HepG2 (cell line): ENCODE results near the gene FOCAD. TPM values are rescaled to one million over a fixed set of nuclear protein-coding genes. Genes with fewer than 3 reads are reported as not detected.

Experiments
- ATAC-seq: fragments of 200-7000 bp; cut with Tn5 transposase; 3 replicates; pipeline ENCODE4 v1.9.1; 2020; ENCODE audit warnings: mild to moderate bottlenecking, moderate library complexity
- BruUV-seq: library from RNA; stranded (reverse); fragments of 400-500 nt; replicated peaks from 2 replicates; lab custom pipeline; 2021; lab: Mats Ljungman, UMichigan
- CTCF ChIA-PET: fragments of 300-600 bp; formaldehyde crosslinking; extraction: SDS; loops from one replicate; lab custom pipeline; 2021; ENCODE audit warnings: low total read pairs, inconsistent platforms, low intra/inter-chr PET ratio; lab: Yijun Ruan, JAX
- POLR2A ChIA-PET: fragments of 350-600 bp; sonication (Branson Sonifier 250); formaldehyde crosslinking; loops from one replicate; lab custom pipeline; 2020; ENCODE audit warnings: antibody characterized with exemption, inconsistent platforms; lab: Yijun Ruan, JAX
- DNase-seq: peaks from one replicate; pipeline ENCODE4 v3.0.0-alpha.2; 2015; ENCODE audit warnings: low spot score
- FAIRE-seq: peaks from 3 replicates; lab custom pipeline; 2011; peaks lifted over from hg19 to GRCh38; lab: Jason Lieb, UNC
- H2AFZ ChIP-seq: one replicate; pipeline ENCODE4 v1.6.1; 2011; ENCODE audit warnings: low read length, inconsistent platforms
- H3K27ac ChIP-seq: fragments of 300-600 bp; 3 replicates; pipeline ENCODE4 v1.8.0; 2011; ENCODE audit warnings: mixed run types, mild to moderate bottlenecking, mixed read lengths, low read length, inconsistent platforms; ENCODE audit not compliant: insufficient read depth; ENCODE audit errors: extremely low read length
- H3K27me3 ChIP-seq, 2 experiments: fragments of 200-600 bp in 1 of 2; 2 replicates in 1 of 2; 3 replicates in 1 of 2; pipeline versions ENCODE4 v1.6.0 to v1.8.0; 2011; ENCODE audit warnings: low read length in 2 of 2, mild to moderate bottlenecking in 2 of 2, moderate library complexity in 2 of 2, inconsistent platforms in 1 of 2; ENCODE audit not compliant: insufficient read depth in 2 of 2, control insufficient read depth in 1 of 2
- H3K36me3 ChIP-seq, 2 experiments: fragments of 200-600 bp in 1 of 2; replicated peaks in 1 of 2; 2 replicates in 1 of 2; 3 replicates in 1 of 2; pipeline versions ENCODE4 v1.5.1 to v1.8.0; 2011; ENCODE audit warnings: low read length in 2 of 2, inconsistent platforms in 1 of 2; ENCODE audit not compliant: insufficient read depth in 2 of 2, control insufficient read depth in 1 of 2
- H3K4me1 ChIP-seq: 2 replicates; pipeline ENCODE4 v1.5.1; 2012; ENCODE audit warnings: low read length, inconsistent platforms; ENCODE audit not compliant: insufficient read depth
- H3K4me2 ChIP-seq: 2 replicates; pipeline ENCODE4 v1.6.0; 2011; ENCODE audit warnings: low read depth, low read length, inconsistent platforms
- H3K4me3 ChIP-seq, 3 experiments: fragments of 200-600 bp in 1 of 3; sonication (generic), shearing (Covaris generic) in 1 of 3; replicated peaks in 1 of 3; 2 replicates each; pipeline ENCODE4 v1.5.1; 2011 to 2016; ENCODE audit warnings: low read length in 3 of 3, inconsistent platforms in 2 of 3, low read depth in 2 of 3, mild to moderate bottlenecking in 2 of 3, control low read depth in 1 of 3, mixed read lengths in 1 of 3; ENCODE audit not compliant: insufficient read depth in 1 of 3
- H3K79me2 ChIP-seq: one replicate; pipeline ENCODE4 v1.6.1; 2011; ENCODE audit warnings: low read length, inconsistent platforms; ENCODE audit not compliant: insufficient read depth
- H3K9ac ChIP-seq: 2 replicates; pipeline ENCODE4 v1.6.0; 2011; ENCODE audit warnings: mild to moderate bottlenecking, low read depth, low read length, inconsistent platforms; ENCODE audit not compliant: insufficient read depth
- H3K9me3 ChIP-seq: 2 replicates; pipeline ENCODE4 v1.5.1; 2012; ENCODE audit warnings: mild to moderate bottlenecking, low read length
- H4K20me1 ChIP-seq: 2 replicates; pipeline ENCODE4 v1.6.0; 2011; ENCODE audit warnings: inconsistent platforms, mild to moderate bottlenecking, low read length, moderate library complexity; ENCODE audit not compliant: insufficient read depth
- NFKBIZ ChIP-seq: IDR thresholded peaks from 2 replicates; pipeline ENCODE4 v1.6.1; 2018; ENCODE audit warnings: missing genetic modification reagents, missing compliant biosample characterization
- RERE ChIP-seq: IDR thresholded peaks from 2 replicates; pipeline ENCODE4 v1.6.1; 2016; ENCODE audit warnings: low read depth, missing genetic modification reagents, missing compliant biosample characterization
- SRSF1 ChIP-seq: fragments of 200-400 bp; formaldehyde crosslinking; optimal IDR thresholded peaks from 2 replicates; pipeline ENCODE3; 2017; ENCODE audit warnings: mild to moderate bottlenecking, low read depth, low read length, moderate library complexity
- ZNF318 ChIP-seq: sonication (generic); formaldehyde crosslinking; IDR thresholded peaks from 2 replicates; pipeline ENCODE4 v1.4.0; 2020; ENCODE audit warnings: mild to moderate bottlenecking, missing genetic modification reagents
- ZNF619 ChIP-seq: sonication (generic); formaldehyde crosslinking; IDR thresholded peaks from 2 replicates; pipeline ENCODE4 v1.4.0; 2020; ENCODE audit warnings: mild to moderate bottlenecking, missing genetic modification reagents
- WGBS: methylation state at CpG from one replicate; pipeline ENCODE4 v1.1.6; 2017; ENCODE audit warnings: low lambda C conversion rate; 5-methylcytosine and 5-hydroxymethylcytosine counted together
- in situ Hi-C: cut with HindIII; loops from 2 replicates; pipeline ENCODE4 v1.10.0; 2017; ENCODE audit warnings: low pct_unique_long_range_greater_than_20kb; ENCODE audit not compliant: extremely low pct_ligation_motif_present
- intact Hi-C: fragments of 100-400 bp; cut with micrococcal nuclease; formaldehyde crosslinking; loops from one replicate; pipeline ENCODE4 v1.10.0; 2022; ENCODE audit not compliant: unreplicated experiment
- polyA plus RNA-seq, 8 experiments: library from polyadenylated mRNA; depleted of rRNA in 3 of 8; stranded (reverse) in 7 of 8; unstranded in 1 of 8; fragments of >200 nt; fragmentation: Illumina TruSeq in 4 of 8; extraction: Trizol in 4 of 8; gene quantifications; 2 replicates each; pipeline versions ENCODE4 v1.2.1 to v1.2.3, GENCODE V29; 2011 to 2016; ENCODE audit warnings: low read depth in 4 of 8, missing spikeins in 1 of 8, mixed read lengths in 1 of 8; ENCODE audit not compliant: insufficient read depth in 1 of 8
- total RNA-seq, 5 experiments: library from RNA; depleted of rRNA; stranded (reverse); fragments of >200 nt; fragmentation: Illumina TruSeq; extraction: Trizol; gene quantifications; 2 replicates each; pipeline ENCODE4 v1.2.3, GENCODE V29; 2016; ENCODE audit warnings: low read depth in 1 of 5
- TF ChIP-seq, protein P1 (sequence below): sonication (generic); formaldehyde crosslinking; IDR thresholded peaks from 2 replicates; pipeline ENCODE4 v1.4.0; 2020; ENCODE audit warnings: missing genetic modification reagents

FOCAD gene
- total and polyA plus RNA-seq, 2 of the 13 experiments (the other 11 are each of a cell fraction or from before 2014, with no cell fraction given): 18.0 to 31.1 TPM

GRCh38 chr9:20692554-20692953 lies 8.5 kb downstream of the FOCAD start:
- Histone ChIP-seq H3K9me3 (no peaks in the 10 kb centered on the region), H3K4me1 (peaks cover 67% of the 10 kb centered on the region), H3K4me3 (peak overlapping the region; percentile 9 to 40 (median 35); a peak in 4 of 6 replicates), H4K20me1 (no peaks in the 10 kb centered on the region), H3K27ac (peak overlapping the region; percentile 76), H3K27me3 (no peaks in the 10 kb centered on the region), H3K36me3 (no peaks in the 10 kb centered on the region), H3K4me2 (peak overlapping the region; percentile 74), H3K9ac (peak overlapping the region; percentile 59), H2AFZ (peak overlapping the region; percentile 47), H3K79me2 (peaks cover 41% of the 10 kb centered on the region)
- WGBS: 2% methylated on average over 5 of the region's 5 CpGs
- BruUV-seq: no TSS peak
- CTCF ChIA-PET: no interaction called here
- POLR2A ChIA-PET: interaction anchor here (0.9 to 1.6 kb wide), 2 partner anchors 8 to 70 kb away, joined by 3 to 30 read pairs; partner anchors contain the start of genes FOCAD and MLLT3
- peak; percentile 97 for ATAC-seq
- in situ Hi-C loops (no loop called here), intact Hi-C loops (loop anchor here (1.0 kb wide), 1 partner anchor 8 kb away; the partner anchor contains the start of gene FOCAD)
- DNase-seq: peak; percentile 94
- peak; percentile 95 for FAIRE-seq
- TF ChIP-seq NFKBIZ (CRISPR knock-in tag): no peak
- TF ChIP-seq ZNF619 (CRISPR knock-in tag): no peak
- peak; percentile 82 for TF ChIP-seq RERE (CRISPR knock-in tag)
- TF ChIP-seq, protein P1, sequence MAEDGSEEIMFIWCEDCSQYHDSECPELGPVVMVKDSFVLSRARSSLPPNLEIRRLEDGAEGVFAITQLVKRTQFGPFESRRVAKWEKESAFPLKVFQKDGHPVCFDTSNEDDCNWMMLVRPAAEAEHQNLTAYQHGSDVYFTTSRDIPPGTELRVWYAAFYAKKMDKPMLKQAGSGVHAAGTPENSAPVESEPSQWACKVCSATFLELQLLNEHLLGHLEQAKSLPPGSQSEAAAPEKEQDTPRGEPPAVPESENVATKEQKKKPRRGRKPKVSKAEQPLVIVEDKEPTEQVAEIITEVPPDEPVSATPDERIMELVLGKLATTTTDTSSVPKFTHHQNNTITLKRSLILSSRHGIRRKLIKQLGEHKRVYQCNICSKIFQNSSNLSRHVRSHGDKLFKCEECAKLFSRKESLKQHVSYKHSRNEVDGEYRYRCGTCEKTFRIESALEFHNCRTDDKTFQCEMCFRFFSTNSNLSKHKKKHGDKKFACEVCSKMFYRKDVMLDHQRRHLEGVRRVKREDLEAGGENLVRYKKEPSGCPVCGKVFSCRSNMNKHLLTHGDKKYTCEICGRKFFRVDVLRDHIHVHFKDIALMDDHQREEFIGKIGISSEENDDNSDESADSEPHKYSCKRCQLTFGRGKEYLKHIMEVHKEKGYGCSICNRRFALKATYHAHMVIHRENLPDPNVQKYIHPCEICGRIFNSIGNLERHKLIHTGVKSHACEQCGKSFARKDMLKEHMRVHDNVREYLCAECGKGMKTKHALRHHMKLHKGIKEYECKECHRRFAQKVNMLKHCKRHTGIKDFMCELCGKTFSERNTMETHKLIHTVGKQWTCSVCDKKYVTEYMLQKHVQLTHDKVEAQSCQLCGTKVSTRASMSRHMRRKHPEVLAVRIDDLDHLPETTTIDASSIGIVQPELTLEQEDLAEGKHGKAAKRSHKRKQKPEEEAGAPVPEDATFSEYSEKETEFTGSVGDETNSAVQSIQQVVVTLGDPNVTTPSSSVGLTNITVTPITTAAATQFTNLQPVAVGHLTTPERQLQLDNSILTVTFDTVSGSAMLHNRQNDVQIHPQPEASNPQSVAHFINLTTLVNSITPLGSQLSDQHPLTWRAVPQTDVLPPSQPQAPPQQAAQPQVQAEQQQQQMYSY (CRISPR knock-in tag): no peak
- no peak for TF ChIP-seq SRSF1
- TF ChIP-seq ZNF318 (CRISPR knock-in tag): no peak
